Activated naive CD8-positive, alpha-beta T cell treated with anti-CD3 and anti-CD28 coated beads for 36 hours (primary cell): ENCODE measurements around the gene SYNJ1. TPM values are rescaled to one million over a fixed set of nuclear protein-coding genes. Genes with fewer than 3 reads are reported as not detected.
"Not testable (repeated sequence)": the region's sequence is repeated elsewhere in the genome, so short reads cannot be mapped to it uniquely, and the experiment has no call there.

ENCODE experiments used
- DNase-seq: peaks from one replicate; pipeline ENCODE4 v3.0.0; 2021
- H3K27ac Mint-ChIP-seq: one replicate; pipeline ENCODE4 v1.8.0; 2022; ENCODE audit warnings: mild to moderate bottlenecking, moderate library complexity, mixed read lengths
- H3K27me3 Mint-ChIP-seq: one replicate; pipeline ENCODE4 v1.8.0; 2022; ENCODE audit warnings: mild to moderate bottlenecking, mixed read lengths
- H3K36me3 Mint-ChIP-seq: one replicate; pipeline ENCODE4 v1.8.0; 2021; ENCODE audit warnings: mild to moderate bottlenecking, mixed read lengths
- H3K4me1 Mint-ChIP-seq: one replicate; pipeline ENCODE4 v1.8.0; 2021; ENCODE audit warnings: mixed read lengths
- H3K4me3 Mint-ChIP-seq: one replicate; pipeline ENCODE4 v1.8.0; 2022; ENCODE audit warnings: mild to moderate bottlenecking, moderate library complexity, mixed read lengths
- H3K9me3 Mint-ChIP-seq: one replicate; pipeline ENCODE4 v1.8.0; 2022; ENCODE audit warnings: mixed read lengths
- total RNA-seq, 2 experiments: library from RNA; stranded (reverse); gene quantifications; one replicate each; pipeline ENCODE4 v1.2.3, GENCODE V29; 2021

SYNJ1 gene, protein sequence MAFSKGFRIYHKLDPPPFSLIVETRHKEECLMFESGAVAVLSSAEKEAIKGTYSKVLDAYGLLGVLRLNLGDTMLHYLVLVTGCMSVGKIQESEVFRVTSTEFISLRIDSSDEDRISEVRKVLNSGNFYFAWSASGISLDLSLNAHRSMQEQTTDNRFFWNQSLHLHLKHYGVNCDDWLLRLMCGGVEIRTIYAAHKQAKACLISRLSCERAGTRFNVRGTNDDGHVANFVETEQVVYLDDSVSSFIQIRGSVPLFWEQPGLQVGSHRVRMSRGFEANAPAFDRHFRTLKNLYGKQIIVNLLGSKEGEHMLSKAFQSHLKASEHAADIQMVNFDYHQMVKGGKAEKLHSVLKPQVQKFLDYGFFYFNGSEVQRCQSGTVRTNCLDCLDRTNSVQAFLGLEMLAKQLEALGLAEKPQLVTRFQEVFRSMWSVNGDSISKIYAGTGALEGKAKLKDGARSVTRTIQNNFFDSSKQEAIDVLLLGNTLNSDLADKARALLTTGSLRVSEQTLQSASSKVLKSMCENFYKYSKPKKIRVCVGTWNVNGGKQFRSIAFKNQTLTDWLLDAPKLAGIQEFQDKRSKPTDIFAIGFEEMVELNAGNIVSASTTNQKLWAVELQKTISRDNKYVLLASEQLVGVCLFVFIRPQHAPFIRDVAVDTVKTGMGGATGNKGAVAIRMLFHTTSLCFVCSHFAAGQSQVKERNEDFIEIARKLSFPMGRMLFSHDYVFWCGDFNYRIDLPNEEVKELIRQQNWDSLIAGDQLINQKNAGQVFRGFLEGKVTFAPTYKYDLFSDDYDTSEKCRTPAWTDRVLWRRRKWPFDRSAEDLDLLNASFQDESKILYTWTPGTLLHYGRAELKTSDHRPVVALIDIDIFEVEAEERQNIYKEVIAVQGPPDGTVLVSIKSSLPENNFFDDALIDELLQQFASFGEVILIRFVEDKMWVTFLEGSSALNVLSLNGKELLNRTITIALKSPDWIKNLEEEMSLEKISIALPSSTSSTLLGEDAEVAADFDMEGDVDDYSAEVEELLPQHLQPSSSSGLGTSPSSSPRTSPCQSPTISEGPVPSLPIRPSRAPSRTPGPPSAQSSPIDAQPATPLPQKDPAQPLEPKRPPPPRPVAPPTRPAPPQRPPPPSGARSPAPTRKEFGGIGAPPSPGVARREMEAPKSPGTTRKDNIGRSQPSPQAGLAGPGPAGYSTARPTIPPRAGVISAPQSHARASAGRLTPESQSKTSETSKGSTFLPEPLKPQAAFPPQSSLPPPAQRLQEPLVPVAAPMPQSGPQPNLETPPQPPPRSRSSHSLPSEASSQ (N-terminal part only)
- 1 to 10 TPM; 6.3 to 6.6 TPM for total RNA-seq

DNA sequence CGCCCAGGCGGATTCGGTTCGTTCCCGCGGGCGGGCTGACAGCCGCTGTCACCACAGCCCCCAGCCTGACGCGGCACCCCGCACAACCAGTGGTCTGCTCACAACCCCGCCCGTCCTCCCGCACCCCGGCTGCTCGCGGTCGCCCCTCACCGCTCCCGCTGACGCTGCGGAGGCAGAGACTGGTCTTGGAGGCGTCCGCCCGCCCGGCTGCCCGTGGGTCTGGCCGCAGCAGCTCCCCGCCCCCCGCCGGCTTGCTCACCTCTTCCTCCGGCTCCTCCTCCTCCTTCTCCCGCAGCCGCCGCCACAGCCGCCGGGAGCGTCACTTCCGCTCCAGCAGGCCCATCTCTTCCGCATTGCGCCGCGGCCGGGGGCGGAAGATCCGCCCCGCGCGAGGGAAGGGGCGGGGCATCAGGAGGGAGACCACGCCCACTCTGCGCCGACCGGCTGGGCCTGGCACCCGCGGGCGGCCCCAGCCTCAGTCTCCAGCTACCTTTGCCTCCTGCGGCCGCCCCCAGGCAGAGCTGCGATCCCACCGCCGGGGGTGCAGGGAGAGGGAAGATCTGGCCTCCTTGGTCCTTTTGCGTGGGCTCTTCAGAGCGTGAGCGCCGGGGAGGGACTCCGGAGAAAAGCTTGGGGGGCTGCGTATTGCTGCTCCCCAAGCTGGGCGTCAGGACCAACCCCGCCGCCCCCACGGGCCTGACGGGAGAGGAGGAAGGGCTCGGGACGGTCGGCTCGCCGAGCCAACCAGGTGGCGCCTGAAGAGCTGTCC is at the start of gene SYNJ1:
SYNJ1 (minus strand) TSS at position 327 of the 769 bp plus-strand sequence. CDS start 1,118 bp downstream, outside the sequence.
- peak; percentile 96 for DNase-seq
- Mint-ChIP-seq H3K27ac (peak within 1 kb of the TSS; percentile 93), H3K27me3 (no peaks in the 10 kb centered on the region), H3K36me3 (peaks cover 13% of the 10 kb centered on the region), H3K9me3 (no peaks in the 10 kb centered on the region), H3K4me1 (peaks cover 41% of the 10 kb centered on the region), H3K4me3 (peak within 1 kb of the TSS; percentile 99)

DNA sequence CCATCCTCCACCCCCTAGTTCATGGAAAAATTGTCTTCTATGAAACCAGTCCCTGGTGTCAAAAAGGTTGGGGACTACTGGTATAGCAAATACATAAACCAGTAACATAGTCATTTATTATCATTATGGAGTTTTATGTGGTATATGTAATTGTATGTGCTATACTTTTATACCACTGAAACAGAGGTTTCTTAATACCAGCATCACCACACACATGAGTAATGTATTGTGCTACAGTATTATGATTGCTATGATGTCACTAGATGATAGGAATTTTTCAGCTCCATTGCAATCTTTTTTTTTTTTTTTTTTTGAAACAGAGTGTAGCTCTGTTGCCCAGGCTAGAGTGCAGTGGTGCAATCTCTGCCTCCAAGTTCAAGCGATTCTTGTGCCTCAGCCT is 49.5 kb upstream of the SYNJ1 start:
- Mint-ChIP-seq H3K27me3 (no peaks in the 10 kb centered on the region), H3K4me3 (no peak overlapping the region)

DNA sequence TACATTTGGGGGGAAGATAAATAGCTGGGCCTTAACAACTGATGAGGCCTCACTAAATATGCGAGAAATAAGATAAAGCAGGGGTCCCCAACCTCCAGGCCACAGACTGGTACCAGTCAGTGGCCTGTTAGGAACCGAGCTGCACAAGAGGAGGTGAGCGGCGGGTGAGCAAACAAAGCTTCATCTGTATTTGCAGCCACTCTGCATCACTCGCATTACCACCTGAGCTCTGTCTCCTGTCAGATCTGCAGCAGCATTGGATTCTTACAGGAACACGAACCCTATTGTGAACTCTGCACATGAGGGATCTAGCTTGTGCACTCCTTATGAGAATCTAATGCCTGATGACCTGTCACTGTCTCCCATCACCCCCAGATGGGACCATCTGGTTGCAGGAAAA is 48.9 kb upstream of the SYNJ1 start:
- peaks cover under 1% of the 10 kb centered on the region for H3K27me3 Mint-ChIP-seq
- H3K27ac Mint-ChIP-seq = no peak overlapping the region
- H3K4me1 Mint-ChIP-seq = peaks cover 18% of the 10 kb centered on the region
- H3K9me3 Mint-ChIP-seq = no peaks in the 10 kb centered on the region
- no peaks in the 10 kb centered on the region for H3K36me3 Mint-ChIP-seq
- no peak for DNase-seq
- no peak overlapping the region for H3K4me3 Mint-ChIP-seq

More for the DNA sequence above, 49.5 kb upstream of the SYNJ1 start:
- no peak for DNase-seq
- H3K4me1 Mint-ChIP-seq = peaks cover 21% of the 10 kb centered on the region
- no peaks in the 10 kb centered on the region for H3K9me3 Mint-ChIP-seq
- no peak overlapping the region for H3K27ac Mint-ChIP-seq
- no peaks in the 10 kb centered on the region for H3K36me3 Mint-ChIP-seq

DNA sequence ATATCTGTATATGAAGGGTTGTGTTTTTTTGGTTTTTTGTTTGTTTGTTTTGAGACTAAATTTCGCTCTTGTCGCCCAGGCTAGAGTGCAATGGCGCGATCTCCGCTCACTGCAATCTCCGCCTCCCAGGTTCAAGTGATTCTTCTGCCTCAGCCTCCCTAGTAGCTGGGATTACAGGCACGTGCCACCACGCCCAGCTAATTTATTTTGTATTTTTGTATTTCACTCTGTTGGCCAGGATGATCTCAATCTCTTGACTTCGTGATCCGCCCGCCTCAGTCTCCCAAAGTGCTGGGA is 45.2 kb upstream of the SYNJ1 start:
- Mint-ChIP-seq H3K36me3 (peaks cover 28% of the 10 kb centered on the region), H3K4me1 (peaks cover 33% of the 10 kb centered on the region), H3K27ac (peak overlapping the region; percentile 97), H3K4me3 (peak overlapping the region; percentile 88)
- DNase-seq, H3K27me3 Mint-ChIP-seq, H3K9me3 Mint-ChIP-seq: not testable (repeated sequence)

DNA sequence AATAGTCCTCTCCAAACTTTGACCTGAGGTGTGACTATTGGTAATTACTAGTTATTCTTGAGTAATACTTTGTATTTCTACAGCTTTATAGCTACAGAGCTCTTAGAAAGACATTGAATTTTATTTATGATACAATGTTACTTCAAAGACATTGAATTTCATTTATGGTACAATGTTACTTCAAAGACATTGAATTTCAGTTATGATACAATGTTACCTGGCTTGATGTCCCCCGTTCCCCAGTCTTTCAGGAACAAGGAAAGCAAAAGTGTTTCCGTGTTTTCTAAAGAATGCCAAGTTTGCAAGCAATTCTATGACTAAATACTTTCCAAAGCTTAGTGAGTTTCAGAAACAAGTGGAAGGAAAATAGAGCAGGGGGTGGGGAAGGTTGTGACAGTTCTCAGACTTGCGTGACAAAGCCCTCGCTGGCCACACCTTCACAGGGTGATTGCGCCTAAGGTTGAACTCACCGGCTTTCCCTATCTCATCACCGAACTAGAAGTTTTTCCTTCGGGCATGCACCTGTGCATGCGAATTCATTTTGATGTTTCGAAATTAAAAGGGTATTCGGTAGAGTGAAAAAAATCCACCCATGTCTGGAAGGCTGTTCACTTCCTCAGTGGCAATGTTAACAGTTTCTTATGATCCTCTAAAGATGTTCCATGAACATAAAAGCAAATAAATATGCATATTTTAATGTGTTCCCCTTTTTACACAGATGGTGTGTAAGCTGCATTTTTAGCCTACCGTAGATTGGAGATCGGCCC is 44.7 kb upstream of the SYNJ1 start:
- Mint-ChIP-seq H3K4me1 (peaks cover 35% of the 10 kb centered on the region), H3K4me3 (peak overlapping the region; percentile 88), H3K27ac (peak overlapping the region; percentile 97), H3K9me3 (no peaks in the 10 kb centered on the region), H3K27me3 (peaks cover 5% of the 10 kb centered on the region), H3K36me3 (peaks cover 33% of the 10 kb centered on the region)
- DNase-seq = peak; percentile 73

DNA sequence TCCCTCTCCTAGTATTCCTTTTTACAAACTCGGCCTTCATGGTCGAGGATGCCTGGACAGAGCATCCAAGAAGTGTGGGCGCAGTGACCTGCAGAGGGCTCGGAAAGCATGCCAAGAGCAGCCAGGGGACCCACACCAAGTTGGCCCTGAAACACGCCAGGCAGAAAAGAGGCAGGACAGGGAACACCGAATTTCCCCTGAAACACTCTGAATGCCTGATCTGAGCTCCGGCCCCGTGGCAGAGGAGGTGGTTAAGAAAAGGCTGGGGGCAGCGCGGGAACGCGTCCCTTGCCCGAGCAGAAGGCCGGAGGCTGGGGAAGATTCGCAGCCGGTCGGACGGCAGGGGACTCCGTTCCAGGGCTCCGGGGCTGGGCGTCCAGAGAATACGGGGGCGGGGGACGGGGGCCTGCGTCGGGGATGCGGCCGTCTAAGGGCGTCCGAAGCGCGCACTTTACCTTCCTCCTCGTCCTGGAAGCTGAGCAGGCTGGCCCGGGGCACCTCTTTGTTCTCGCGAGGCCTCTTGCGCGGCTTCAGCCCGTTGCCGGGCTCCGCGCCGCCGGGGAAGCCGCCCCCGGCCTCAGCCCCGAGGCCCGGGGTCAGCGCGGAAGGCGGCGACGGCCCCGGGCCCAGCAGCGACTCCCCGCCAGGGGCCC is 43.2 kb upstream of the SYNJ1 start:
- H3K4me3 Mint-ChIP-seq = peak overlapping the region; percentile 98
- no peaks in the 10 kb centered on the region for H3K9me3 Mint-ChIP-seq
- H3K36me3 Mint-ChIP-seq = peaks cover 48% of the 10 kb centered on the region
- peak overlapping the region; percentile 95 for H3K27ac Mint-ChIP-seq
- H3K27me3 Mint-ChIP-seq = peaks cover 5% of the 10 kb centered on the region
- no peak for DNase-seq
- H3K4me1 Mint-ChIP-seq = peaks cover 45% of the 10 kb centered on the region

DNA sequence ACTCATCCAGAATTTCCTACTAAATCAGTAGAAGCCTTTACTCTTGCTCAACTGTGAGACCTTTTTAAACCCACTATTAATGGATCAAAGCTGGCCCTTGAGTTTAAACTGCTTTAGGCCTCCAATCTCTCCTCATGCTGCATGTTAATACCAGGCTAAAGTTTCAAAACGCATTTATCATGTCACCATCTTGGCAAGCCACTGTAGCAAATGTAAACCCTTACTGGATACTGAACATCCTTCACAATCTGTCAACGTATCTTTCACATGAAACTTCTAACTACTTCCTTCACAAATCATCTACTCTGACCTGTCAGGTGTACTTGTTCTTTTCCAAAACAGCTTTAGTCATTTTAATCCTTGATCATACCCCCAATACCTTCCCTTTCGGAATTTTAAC is 40.7 kb upstream of the SYNJ1 start:
- H3K4me3 Mint-ChIP-seq = peak overlapping the region; percentile 54
- no peaks in the 10 kb centered on the region for H3K9me3 Mint-ChIP-seq
- peaks cover 64% of the 10 kb centered on the region for H3K36me3 Mint-ChIP-seq
- no peak overlapping the region for H3K27ac Mint-ChIP-seq
- H3K27me3 Mint-ChIP-seq = peaks cover 5% of the 10 kb centered on the region
- DNase-seq = no peak
- peaks cover 53% of the 10 kb centered on the region for H3K4me1 Mint-ChIP-seq

DNA sequence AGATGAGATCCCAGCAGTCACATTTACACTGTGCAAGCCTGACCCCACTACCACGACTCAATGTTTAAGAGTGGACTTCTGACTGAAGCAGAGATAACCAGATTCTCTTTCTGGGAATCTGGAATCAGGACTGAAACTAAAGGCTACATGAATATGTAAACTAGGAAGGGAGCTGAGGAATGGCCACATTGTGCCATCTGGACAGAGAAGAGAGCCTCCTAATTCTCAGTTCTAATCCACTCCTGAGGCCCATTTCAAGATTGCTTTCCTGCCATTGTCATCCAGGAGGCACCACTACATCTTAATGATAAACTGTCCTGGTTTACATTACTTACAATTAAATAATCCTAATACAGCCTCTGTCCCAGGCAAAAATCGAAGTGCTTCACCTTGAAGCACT is 37.2 kb upstream of the SYNJ1 start:
- no peak for DNase-seq
- peaks cover 50% of the 10 kb centered on the region for H3K4me1 Mint-ChIP-seq
- H3K27ac Mint-ChIP-seq = peak overlapping the region; percentile 32
- H3K36me3 Mint-ChIP-seq = peaks cover 74% of the 10 kb centered on the region
- no peak overlapping the region for H3K4me3 Mint-ChIP-seq
- no peaks in the 10 kb centered on the region for H3K9me3 Mint-ChIP-seq
- H3K27me3 Mint-ChIP-seq = no peaks in the 10 kb centered on the region

DNA sequence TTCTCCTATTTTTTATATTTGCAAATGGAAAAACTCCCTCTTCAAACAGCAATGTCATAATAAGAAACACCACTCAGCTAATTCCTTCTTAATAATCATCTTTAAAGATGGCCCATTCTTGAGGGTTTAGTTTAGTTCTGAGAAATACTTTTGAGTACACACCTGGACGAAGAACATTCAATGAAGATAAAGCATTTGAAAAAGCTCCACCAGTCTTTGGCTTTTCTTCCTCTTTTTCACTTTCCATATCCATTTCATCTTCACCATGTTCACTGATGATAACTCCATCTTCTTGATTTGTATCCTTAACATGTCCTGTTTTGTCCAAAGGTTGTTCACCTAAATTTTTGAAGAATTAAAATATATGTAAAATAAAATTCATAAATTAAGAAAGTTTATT is 36.4 kb upstream of the SYNJ1 start:
- peaks cover 75% of the 10 kb centered on the region for H3K36me3 Mint-ChIP-seq
- H3K9me3 Mint-ChIP-seq = no peaks in the 10 kb centered on the region
- no peaks in the 10 kb centered on the region for H3K27me3 Mint-ChIP-seq
- DNase-seq = no peak
- H3K4me1 Mint-ChIP-seq = peaks cover 44% of the 10 kb centered on the region
- no peak overlapping the region for H3K4me3 Mint-ChIP-seq
- no peak overlapping the region for H3K27ac Mint-ChIP-seq

DNA sequence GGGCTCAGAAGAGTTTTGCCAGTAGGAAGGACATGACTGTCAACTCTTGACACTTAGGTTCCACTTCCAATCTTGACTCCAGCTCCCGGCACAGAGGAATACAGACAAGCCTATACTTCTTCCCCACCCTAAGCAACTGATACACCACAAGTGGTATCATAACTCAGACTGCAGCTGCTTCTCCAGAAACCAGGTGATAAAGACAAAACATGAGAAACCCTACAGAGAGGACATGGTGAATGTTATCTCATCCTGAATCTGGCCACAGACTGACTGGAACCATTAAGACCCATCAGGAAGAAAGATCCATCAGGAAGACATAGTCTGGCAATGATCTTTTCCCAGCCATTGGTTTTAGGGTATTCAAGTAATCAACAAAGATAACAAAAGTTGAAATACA is 30.0 kb upstream of the SYNJ1 start:
- H3K27ac Mint-ChIP-seq = no peak overlapping the region
- H3K36me3 Mint-ChIP-seq = peaks cover 41% of the 10 kb centered on the region
- H3K27me3 Mint-ChIP-seq = no peaks in the 10 kb centered on the region
- peaks cover 18% of the 10 kb centered on the region for H3K4me1 Mint-ChIP-seq
- DNase-seq = no peak
- no peak overlapping the region for H3K4me3 Mint-ChIP-seq
- no peaks in the 10 kb centered on the region for H3K9me3 Mint-ChIP-seq

DNA sequence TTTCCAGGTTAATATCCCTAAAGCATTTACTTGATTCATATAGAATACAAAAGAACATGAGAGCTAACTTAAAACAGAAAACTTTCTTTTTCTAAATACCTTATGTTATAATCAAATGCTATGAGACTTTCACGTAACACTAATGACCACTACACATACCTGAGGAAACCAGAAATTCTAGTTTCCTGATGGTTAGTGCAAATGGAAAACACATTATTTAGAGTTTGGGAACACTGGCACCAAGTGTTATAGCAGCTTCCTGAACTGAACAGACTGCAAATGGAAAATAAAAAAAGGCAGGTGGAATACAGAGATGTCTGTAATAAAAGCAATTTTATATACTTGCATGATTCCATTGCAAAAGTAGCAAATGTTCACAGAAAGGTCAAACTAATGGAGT is 28.3 kb upstream of the SYNJ1 start:
- Mint-ChIP-seq H3K27me3 (no peaks in the 10 kb centered on the region), H3K27ac (no peak overlapping the region), H3K36me3 (peaks cover 32% of the 10 kb centered on the region), H3K9me3 (no peaks in the 10 kb centered on the region), H3K4me1 (peaks cover 22% of the 10 kb centered on the region), H3K4me3 (no peak overlapping the region)
- DNase-seq = no peak

DNA sequence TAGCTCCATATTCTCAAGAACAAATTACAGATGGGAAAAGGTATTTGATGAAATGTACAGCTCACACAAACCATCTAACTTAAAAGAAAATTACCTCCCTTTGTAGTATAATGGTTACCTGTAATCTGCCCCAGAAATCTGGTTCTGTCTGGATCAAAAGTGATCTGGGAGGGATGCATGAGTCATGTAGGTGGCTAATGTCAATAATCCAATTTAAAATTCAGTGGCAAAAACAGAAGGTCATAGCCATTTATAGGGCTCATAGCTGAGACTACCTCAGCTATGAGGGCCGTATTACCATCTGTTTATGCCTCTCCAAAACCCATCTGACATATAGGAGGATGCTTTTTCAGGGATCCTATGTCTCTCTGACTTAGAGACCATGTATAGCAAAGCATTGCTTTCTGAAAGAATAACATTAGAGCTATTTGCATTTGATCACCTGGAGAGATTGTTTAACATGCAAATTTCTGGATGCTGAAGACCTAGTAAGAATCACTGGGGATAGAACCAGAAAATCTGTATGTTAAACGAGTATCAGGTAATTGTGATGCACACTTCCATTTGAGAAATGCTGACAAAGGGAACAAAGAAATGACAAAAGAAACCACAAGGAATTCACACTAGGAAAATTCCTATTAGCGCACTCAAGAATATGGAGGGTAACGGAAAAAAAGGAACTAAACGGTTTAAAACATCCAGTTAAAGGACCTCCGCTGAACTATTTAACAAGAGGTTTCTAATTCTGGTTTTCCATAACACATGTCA is 26.2 kb upstream of the SYNJ1 start:
- no peak overlapping the region for H3K4me3 Mint-ChIP-seq
- no peak for DNase-seq
- no peaks in the 10 kb centered on the region for H3K9me3 Mint-ChIP-seq
- H3K27ac Mint-ChIP-seq = no peak overlapping the region
- peaks cover 30% of the 10 kb centered on the region for H3K4me1 Mint-ChIP-seq
- peaks cover 34% of the 10 kb centered on the region for H3K36me3 Mint-ChIP-seq
- no peaks in the 10 kb centered on the region for H3K27me3 Mint-ChIP-seq

DNA sequence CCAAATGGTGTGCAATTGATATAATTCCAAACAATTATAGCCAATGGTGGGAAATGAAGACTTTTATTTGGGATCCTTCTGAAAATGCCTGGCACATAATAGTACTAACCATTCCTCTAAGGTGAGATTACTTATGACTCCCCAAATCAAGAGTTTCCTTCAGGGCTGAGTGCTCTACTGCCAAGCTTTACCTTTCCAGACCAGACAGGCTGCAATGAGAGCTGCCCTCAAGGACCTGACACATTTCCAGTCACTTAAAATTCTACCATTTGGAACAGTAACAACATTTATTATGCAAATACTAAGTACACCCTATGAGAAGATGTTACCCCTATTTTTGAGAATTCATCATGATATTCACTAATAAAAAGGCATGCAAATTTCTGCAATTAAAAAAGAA is 22.6 kb upstream of the SYNJ1 start:
- no peaks in the 10 kb centered on the region for H3K27me3 Mint-ChIP-seq
- H3K4me1 Mint-ChIP-seq = peaks cover 35% of the 10 kb centered on the region
- no peak for DNase-seq
- no peaks in the 10 kb centered on the region for H3K9me3 Mint-ChIP-seq
- H3K36me3 Mint-ChIP-seq = peaks cover 57% of the 10 kb centered on the region
- H3K27ac Mint-ChIP-seq = peak overlapping the region; percentile 29
- H3K4me3 Mint-ChIP-seq = no peak overlapping the region
